ENCODE results near the gene SLC4A9.

SLC4A9 gene

GRCh38 chr5:140362875-140363630 lies 3.1 kb downstream of the SLC4A9 start:
- DNase-seq, result peak; percentile 37

DNA sequence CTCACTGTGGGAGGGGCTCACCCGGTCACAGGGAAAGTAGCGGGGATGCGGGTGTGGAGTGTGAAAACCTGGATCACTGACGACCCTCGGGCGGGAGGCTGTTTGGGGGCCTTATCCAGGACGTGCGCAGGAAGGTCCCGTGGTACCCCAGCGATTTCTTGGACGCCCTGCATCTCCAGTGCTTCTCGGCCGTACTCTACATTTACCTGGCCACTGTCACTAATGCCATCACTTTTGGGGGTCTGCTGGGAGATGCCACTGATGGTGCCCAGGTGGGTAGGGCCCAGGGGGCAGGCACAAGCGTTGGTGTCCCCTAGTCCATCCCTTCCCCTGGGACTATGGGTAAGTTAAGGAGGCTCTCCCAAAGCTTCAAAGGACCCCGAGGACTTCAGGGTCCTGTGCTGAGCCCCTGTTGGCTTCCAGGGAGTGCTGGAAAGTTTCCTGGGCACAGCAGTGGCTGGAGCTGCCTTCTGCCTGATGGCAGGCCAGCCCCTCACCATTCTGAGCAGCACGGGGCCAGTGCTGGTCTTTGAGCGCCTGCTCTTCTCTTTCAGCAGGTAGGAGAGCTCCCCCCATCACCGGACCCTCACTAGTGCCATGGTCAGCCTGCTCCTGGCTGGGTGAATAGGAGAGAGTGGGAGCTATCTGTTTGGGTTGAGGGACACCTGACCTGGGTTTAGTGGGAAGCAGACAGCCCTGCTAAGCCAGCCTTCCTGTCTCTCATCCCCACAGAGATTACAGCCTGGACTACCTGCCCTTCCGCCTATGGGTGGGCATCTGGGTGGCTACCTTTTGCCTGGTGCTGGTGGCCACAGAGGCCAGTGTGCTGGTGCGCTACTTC lies 3.9 kb downstream of the SLC4A9 start:
- no peak for DNase-seq

DNA sequence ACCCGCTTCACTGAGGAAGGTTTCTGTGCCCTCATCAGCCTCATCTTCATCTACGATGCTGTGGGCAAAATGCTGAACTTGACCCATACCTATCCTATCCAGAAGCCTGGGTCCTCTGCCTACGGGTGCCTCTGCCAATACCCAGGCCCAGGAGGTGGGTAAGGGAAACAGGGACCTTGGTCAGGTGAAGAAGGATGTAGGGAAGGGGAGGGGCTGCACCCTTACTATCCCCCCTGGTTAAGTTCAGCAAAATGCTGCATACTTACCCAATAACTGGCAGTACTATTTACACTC lies 4.4 kb downstream of the SLC4A9 start:
- DNase-seq, result no peak

DNA sequence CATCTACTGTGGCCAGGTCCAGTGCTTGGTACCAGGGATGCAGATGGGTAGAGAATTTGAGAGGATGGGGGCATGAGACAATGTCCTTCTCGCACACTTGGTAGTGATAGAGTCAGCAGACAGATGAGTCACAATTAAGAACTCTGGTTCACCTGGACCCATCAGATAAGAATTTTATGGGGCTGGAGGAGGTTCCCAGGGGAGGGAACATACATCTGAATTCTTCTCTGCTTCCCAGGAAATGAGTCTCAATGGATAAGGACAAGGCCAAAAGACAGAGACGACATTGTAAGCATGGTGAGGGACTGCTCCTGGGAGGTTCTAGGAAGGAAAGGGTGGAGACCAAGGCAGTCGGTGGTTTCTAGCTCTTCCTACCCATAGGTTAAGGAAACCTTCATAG lies 5.3 kb downstream of the SLC4A9 start:
- no peak for DNase-seq

- no peak for DNase-seq
These were observed 5.9 kb downstream of the SLC4A9 start for GRCh38 chr5:140365941-140366340.

DNA sequence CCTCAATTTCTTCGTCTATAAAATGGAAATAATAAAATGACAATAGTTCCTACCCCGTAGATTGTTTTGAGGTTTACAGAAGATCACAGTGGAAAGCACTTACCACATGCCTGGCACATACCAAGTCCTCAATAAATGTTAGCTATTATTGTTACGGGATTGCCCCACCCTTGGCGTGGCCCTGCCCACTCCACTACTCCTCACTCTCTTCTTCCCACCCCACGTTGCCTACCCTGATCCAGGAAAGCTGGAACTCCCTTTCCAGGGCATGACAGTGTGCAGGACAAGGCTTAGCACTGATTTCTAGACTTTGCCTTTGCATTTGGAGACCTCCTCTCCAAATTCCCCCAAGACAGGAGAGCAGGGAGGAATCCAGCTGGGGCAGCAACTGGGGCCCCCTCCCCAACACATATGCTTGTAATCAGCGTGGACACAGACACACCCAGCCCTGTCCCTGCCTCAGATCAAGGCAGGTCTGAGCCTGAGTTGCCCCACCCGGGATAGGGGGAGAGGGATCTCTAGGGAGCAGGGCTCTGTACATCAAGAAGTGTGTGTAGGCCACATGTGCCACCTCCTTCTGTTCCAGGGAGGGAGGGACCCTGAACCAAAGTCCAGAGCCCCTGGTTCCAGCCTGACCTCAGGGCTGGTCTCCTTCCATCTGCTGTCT lies 6.7 kb downstream of the SLC4A9 start:
- no peak for DNase-seq

DNA sequence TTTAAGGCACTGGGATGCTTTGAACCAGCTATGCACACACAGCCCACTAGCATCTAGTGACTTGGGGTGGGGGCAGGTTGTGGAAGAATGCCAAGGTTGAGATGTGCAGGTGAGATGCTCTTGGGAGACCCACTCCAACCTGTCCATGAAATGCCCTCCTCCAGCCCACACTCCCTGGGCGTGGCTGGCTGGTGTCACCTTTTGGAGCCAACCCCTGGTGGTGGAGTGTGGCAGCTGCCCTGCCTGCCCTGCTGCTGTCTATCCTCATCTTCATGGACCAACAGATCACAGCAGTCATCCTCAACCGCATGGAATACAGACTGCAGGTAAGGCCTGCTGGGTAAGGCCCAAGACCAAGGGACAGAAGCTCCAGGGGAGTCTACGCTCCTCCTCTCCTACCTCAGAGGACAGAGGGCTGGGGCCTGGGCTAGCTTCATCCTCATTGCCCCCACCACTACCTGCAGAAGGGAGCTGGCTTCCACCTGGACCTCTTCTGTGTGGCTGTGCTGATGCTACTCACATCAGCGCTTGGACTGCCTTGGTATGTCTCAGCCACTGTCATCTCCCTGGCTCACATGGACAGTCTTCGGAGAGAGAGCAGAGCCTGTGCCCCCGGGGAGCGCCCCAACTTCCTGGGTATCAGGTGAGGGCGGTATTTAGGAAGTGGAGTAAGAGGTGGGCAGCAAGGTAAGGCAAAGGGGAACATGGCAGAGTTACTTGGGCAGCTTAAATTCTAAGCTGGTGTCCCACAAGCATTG lies 7.4 kb downstream of the SLC4A9 start:
- DNase-seq, result no peak

GRCh38 chr5:140371356-140372151 lies 11.6 kb downstream of the SLC4A9 start:
- DNase-seq, result no peak

DNA sequence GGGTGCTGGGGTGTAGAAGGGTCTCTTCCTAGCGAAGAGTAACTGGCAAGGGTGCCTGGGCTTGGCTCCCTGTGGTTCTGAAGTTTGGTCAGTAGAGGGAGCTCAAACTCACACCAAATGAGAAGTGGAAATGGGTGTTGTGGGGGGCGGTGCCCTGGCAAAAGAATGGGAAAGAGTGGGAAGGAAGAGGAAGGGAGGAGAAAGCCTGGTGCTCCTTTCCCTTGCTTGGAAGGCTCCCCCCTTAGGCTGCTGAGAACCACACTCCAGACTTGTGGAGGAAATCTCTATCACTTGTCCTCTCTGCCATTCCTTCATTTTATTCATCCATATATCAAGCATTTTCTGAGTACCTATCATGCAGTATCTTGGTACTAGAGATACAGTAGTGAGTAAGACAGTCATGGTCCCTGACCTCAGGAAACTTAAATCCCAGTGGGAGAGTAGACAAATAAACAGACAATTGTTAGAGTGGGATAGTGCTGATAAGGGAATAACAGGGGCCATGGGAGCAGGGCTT lies 13.0 kb downstream of the SLC4A9 start:
- DNase-seq, result peak; percentile 65

GRCh38 chr5:140381351-140381750 lies 21.4 kb downstream of the SLC4A9 start:
- DNase-seq, result no peak

DNA sequence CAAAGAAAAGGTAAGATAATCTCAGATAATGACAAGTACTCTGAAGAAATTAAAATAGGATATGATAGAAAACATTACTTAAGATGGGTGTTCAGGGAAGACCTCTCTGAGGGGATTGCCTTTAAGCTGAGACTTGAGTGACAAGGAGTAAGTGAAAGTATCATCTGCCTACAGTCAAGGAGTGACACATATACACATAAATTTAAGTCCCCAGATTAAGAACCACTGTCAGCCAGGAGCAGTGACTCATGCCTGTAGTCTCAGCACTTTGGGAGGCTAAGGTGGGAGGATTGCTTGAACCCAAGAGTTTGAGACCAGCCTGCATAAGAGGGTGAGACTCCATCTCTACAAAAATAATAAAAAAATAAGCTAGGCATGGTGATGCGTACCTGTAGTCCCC lies 22.0 kb downstream of the SLC4A9 start:
- DNase-seq, result no peak

GRCh38 chr5:140382866-140383265 lies 22.9 kb downstream of the SLC4A9 start:
- no peak for DNase-seq

GRCh38 chr5:140383300-140383699 lies 23.3 kb downstream of the SLC4A9 start:
- DNase-seq, result no peak

GRCh38 chr5:140388052-140388451 lies 28.1 kb downstream of the SLC4A9 start:
- no peak for DNase-seq

- no peak for DNase-seq
These were observed 31.3 kb downstream of the SLC4A9 start for GRCh38 chr5:140391312-140391711.

DNA sequence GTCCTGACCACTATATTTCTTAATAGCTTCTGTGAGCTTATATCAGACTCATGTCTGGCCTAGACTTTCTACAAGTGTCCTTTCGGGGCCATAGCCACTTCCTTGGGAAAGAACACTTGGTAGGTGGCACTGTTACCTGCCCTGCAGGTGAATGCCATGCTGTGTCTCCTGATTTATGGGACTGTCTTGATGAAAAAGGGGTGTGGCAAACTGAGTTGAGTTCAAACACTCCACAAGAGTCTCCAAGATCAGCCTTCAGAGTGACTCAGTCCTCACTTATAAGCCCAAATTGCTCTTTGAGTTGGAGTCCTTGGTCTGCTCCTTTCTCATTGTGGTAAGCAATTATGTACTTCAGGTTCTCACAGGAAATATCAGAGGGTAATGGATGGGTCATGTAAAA lies 31.7 kb downstream of the SLC4A9 start:
- no peak for DNase-seq

- no peak for DNase-seq
These were observed 33.7 kb downstream of the SLC4A9 start for GRCh38 chr5:140393738-140394137.

DNA sequence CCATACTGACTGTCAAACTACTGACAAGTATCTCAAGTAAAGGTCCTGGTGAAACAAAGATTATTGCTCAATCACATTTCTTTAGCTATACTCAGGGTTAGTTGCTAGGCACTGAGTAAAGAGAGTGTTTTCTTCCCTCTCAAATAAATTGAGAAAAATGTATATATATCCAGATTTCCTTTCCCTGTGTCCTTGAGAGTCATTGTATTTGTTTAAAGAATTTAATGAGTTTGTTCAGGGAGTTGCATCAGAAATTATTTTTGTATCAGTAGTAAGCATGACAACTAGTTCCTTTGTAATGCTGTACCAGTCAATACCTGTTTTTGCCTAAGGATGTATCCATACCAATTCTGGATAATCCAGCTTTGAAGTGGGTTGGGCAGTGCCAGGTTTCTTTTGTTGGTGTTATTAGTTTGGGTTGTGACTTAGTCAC lies 38.4 kb downstream of the SLC4A9 start:
- DNase-seq, result no peak

GRCh38 chr5:140399979-140400729 lies 40.2 kb downstream of the SLC4A9 start:
- no peak for DNase-seq

GRCh38 chr5:140400730-140401361 lies 40.9 kb downstream of the SLC4A9 start:
- peak; percentile 96 for DNase-seq
